ENCODE results near the gene SCUBE3. TPM values are rescaled to one million over a fixed set of nuclear protein-coding genes. Genes with fewer than 3 reads are reported as not detected.

The SCUBE3 gene
- total RNA-seq, 1 donor from 2014 or later = 0.49 TPM

DNA sequence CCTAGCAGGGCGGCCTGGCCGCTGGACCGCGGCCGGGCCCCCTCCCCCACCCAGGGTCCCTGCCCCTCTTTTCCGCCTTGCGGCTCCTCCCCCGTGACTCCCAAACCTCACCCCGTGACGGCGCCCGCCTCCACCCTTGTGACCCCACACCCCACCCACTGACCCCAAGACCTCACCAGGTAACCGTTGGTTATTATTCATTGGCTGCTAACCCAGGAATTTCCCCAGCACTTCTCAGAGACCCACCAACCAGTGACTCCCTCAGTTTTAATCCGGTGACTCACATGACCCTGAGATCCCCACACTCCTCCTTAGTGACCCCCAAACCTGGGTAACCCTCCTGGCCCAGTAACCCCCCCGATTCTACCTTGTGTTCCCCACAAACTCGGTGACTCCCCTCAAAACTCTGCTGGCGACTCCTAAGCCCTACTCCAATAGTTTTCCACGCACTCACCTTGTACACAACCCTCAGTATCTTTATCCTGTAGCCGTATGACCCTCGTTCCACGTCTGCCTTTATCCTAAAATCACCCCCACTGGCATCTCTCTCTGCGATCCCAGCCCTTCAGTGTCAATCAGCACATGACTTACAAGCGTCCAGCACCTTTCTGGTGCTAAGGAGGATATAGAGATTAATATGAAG is 46.3 kb downstream of the SCUBE3 start:
- H3K4me3 ChIP-seq = peak overlapping the region; percentile 85 to 88
- no peaks in the 10 kb centered on the region for H3K36me3 ChIP-seq
- no peaks in the 10 kb centered on the region for H3K9me3 ChIP-seq
- no peaks in the 10 kb centered on the region for H3K27me3 ChIP-seq
- intact Hi-C loops (cut with DNase I) = no loop called here
- H3K4me1 ChIP-seq = peaks cover 31% of the 10 kb centered on the region
- TF ChIP-seq, protein P1, sequence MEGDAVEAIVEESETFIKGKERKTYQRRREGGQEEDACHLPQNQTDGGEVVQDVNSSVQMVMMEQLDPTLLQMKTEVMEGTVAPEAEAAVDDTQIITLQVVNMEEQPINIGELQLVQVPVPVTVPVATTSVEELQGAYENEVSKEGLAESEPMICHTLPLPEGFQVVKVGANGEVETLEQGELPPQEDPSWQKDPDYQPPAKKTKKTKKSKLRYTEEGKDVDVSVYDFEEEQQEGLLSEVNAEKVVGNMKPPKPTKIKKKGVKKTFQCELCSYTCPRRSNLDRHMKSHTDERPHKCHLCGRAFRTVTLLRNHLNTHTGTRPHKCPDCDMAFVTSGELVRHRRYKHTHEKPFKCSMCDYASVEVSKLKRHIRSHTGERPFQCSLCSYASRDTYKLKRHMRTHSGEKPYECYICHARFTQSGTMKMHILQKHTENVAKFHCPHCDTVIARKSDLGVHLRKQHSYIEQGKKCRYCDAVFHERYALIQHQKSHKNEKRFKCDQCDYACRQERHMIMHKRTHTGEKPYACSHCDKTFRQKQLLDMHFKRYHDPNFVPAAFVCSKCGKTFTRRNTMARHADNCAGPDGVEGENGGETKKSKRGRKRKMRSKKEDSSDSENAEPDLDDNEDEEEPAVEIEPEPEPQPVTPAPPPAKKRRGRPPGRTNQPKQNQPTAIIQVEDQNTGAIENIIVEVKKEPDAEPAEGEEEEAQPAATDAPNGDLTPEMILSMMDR (IDR thresholded peaks at IDR 0.05) = no peak
- TF ChIP-seq POLR2A (IDR thresholded peaks at IDR 0.05) (no peak), POLR2AphosphoS5 (IDR thresholded peaks at IDR 0.05; ENCODE audit: insufficient read depth in 1 of 2, low read depth in 1 of 2) (no peak)
- no peak for DNase-seq (ENCODE audit: extremely low spot score in 2 of 2)
- H3K27ac ChIP-seq = peak overlapping the region; percentile 98

DNA sequence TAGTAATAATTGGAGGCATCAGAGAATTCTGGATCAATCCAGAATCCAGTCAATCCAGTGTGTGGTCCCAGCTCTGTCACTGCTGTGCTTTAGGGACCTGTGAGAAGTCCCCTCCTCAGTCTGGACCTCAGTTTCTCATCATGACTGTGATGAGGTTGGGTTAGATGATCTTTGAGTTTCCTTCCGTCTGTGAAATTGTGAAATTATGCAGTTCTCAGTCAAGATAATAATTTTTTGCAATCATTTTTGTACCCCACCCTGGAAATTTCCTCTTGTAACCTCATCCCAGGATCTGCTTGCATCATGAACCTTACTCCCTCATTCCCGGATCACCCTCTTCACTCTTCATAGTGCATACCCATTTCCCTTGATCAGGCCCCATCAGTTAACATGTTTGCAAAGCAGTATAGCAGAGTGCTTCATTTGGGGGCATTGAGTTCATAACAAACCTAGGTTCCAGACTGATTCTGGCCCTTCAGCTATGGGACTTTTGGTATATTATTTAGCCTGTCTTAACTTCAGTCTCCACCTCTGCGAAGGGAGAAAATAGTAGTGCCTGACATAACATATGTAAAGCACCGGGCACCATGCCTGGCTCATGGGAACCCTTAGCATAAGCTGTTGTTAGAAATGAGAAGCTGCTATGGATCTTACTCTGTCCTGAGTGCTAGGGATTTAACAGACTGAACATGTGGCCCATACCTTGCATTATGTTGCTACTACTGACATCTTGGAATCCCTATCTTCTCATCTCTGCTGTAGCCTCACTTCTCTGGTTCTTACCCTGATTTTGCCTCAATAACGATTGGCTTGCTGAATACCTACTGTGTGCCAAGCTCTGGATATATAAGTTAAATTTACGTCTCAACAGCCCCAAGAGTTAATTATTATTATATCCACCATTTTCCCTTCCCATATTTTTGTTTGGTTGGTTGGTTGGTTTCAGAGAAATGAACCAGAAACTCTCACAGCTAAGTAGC is 47.1 kb downstream of the SCUBE3 start:
- no peaks in the 10 kb centered on the region for H3K9me3 ChIP-seq
- TF ChIP-seq POLR2A (IDR thresholded peaks at IDR 0.05) (no peak), POLR2AphosphoS5 (IDR thresholded peaks at IDR 0.05; ENCODE audit: insufficient read depth in 1 of 2, low read depth in 1 of 2) (no peak)
- TF ChIP-seq, protein P1 (IDR thresholded peaks at IDR 0.05) = no peak
- H3K27ac ChIP-seq = peak overlapping the region; percentile 98
- peak overlapping the region; percentile 85 to 88 for H3K4me3 ChIP-seq
- no peaks in the 10 kb centered on the region for H3K27me3 ChIP-seq
- H3K4me1 ChIP-seq = peaks cover 31% of the 10 kb centered on the region
- H3K36me3 ChIP-seq = no peaks in the 10 kb centered on the region
- DNase-seq (ENCODE audit: extremely low spot score in 2 of 2) = no peak
- intact Hi-C loops (cut with DNase I) = no loop called here

DNA sequence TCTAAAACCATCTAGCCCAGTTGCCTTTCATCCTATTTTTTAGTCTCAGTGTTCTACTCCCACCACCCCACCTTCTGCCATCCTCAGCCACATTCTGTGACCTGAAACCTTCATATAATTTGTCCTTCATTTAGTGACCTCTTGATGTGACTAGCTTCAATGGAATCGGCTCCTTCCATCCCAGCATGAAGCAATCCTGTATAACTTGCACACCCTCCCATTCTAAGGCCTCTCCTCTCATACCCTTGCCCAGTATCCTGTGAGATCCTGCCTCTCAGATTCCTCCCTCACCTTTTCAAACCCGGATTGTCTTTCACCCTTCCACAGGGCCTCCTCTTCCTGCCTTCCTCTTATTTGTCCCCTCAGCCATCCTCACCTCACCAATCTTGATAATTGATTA is 48.8 kb downstream of the SCUBE3 start:
- DNase-seq (ENCODE audit: extremely low spot score in 2 of 2) = no peak
- peaks cover 24% of the 10 kb centered on the region for H3K4me1 ChIP-seq
- no peaks in the 10 kb centered on the region for H3K27me3 ChIP-seq
- no peaks in the 10 kb centered on the region for H3K9me3 ChIP-seq
- TF ChIP-seq POLR2A (IDR thresholded peaks at IDR 0.05) (no peak), POLR2AphosphoS5 (IDR thresholded peaks at IDR 0.05; ENCODE audit: insufficient read depth in 1 of 2, low read depth in 1 of 2) (no peak)
- TF ChIP-seq, protein P1 (IDR thresholded peaks at IDR 0.05) = no peak
- intact Hi-C loops (cut with DNase I) = no loop called here
- no peaks in the 10 kb centered on the region for H3K36me3 ChIP-seq
- H3K27ac ChIP-seq = no peak overlapping the region
- H3K4me3 ChIP-seq = no peak overlapping the region

DNA sequence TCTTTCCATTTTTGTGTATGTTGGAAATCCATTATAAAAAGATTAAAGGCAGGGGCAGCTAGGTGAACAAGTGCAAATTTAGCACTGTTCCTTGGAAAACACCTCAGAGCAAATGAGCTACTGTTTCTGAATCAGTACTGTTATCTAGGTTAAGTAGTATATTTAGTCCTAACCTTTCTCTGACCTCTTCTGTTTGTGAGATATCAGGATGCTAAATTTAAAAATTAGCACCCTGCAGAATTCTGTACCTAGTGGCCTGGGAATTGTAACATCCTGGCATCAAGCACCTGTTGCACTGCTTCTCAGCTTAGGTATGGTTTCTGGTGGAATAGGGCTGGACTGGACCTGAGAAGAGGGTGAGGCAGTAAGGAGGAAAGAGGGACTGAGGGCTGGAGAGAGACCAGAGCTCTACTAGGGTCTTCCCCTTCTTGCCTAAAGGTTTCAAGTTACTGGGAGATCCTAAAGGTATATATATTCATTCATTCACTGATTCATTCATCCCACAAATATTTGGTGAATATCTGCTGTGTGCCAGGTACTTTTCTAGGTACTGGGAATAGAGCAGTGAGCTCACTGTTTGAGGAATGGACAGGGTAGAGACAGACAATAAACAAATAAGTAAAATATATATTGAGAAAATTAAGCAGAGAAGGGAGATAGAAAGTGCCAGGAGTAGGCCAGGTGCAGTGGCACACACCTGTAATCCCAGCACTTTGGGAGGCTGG is 51.0 kb downstream of the SCUBE3 start:
- no peaks in the 10 kb centered on the region for H3K27me3 ChIP-seq
- TF ChIP-seq, protein P1 (IDR thresholded peaks at IDR 0.05) = no peak
- TF ChIP-seq POLR2A (IDR thresholded peaks at IDR 0.05) (no peak), POLR2AphosphoS5 (IDR thresholded peaks at IDR 0.05; ENCODE audit: insufficient read depth in 1 of 2, low read depth in 1 of 2) (no peak)
- no peak overlapping the region for H3K4me3 ChIP-seq
- H3K36me3 ChIP-seq = no peaks in the 10 kb centered on the region
- no peaks in the 10 kb centered on the region for H3K9me3 ChIP-seq
- DNase-seq (ENCODE audit: extremely low spot score in 2 of 2) = no peak
- peaks cover 11% of the 10 kb centered on the region for H3K4me1 ChIP-seq
- no peak overlapping the region for H3K27ac ChIP-seq
- intact Hi-C loops (cut with DNase I) = no loop called here
